DND-41 (cell line): ENCODE measurements around the gene EEF1AKMT2.
A peak's percentile ranks its signal among the peaks of the same experiment; 100 is the strongest.
"Not testable (repeated sequence)": the region's sequence is repeated elsewhere in the genome, so short reads cannot be mapped to it uniquely, and the experiment has no call there.

Experiments used
- ATAC-seq: fragments of 200-7000 bp; cut with Tn5 transposase; 3 replicates; pipeline ENCODE4 v1.9.1; 2021; ENCODE audit warnings: low read depth; ENCODE audit not compliant: insufficient read depth
- DNase-seq: peaks from one replicate; pipeline ENCODE4 v3.0.0-alpha.2; 2020
- H2AFZ ChIP-seq: 2 replicates; pipeline ENCODE4 v1.6.0; 2012; ENCODE audit warnings: low read depth, low read length
- H3K27ac ChIP-seq: 2 replicates; pipeline ENCODE4 v1.5.1; 2012; ENCODE audit warnings: low read length, inconsistent platforms
- H3K27me3 ChIP-seq: fragments of 200-600 bp; sonication (generic); 2 replicates; pipeline ENCODE4 v1.6.0; 2012; ENCODE audit warnings: low read length, mild to moderate bottlenecking, inconsistent platforms; ENCODE audit not compliant: insufficient read depth, poor library complexity
- H3K36me3 ChIP-seq: 2 replicates; pipeline ENCODE4 v1.5.1; 2012; ENCODE audit warnings: low read length, inconsistent platforms; ENCODE audit not compliant: insufficient read depth
- H3K4me1 ChIP-seq: 2 replicates; pipeline ENCODE4 v1.5.1; 2012; ENCODE audit warnings: mild to moderate bottlenecking, low read length; ENCODE audit not compliant: insufficient read depth
- H3K4me2 ChIP-seq: 2 replicates; pipeline ENCODE4 v1.6.0; 2012; ENCODE audit warnings: mild to moderate bottlenecking, moderate library complexity, low read length, inconsistent platforms; ENCODE audit not compliant: insufficient read depth
- H3K4me3 ChIP-seq, 2 experiments: fragments of 200-600 bp in 1 of 2; shearing (Covaris generic) in 1 of 2; 2 replicates each; pipeline ENCODE4 v1.5.1; 2012 to 2016; ENCODE audit warnings: inconsistent platforms in 2 of 2, low read length in 2 of 2, mild to moderate bottlenecking in 2 of 2, low read depth in 1 of 2, moderate library complexity in 1 of 2
- H3K79me2 ChIP-seq: 2 replicates; pipeline ENCODE4 v1.6.0; 2012; ENCODE audit warnings: low read length, inconsistent platforms; ENCODE audit not compliant: insufficient read depth
- H3K9ac ChIP-seq: 2 replicates; pipeline ENCODE4 v1.6.0; 2012; ENCODE audit warnings: low read depth, mild to moderate bottlenecking, inconsistent platforms, low read length, moderate library complexity
- H3K9me3 ChIP-seq: 2 replicates; pipeline ENCODE4 v1.5.1; 2012; ENCODE audit warnings: low read length, moderate library complexity, mild to moderate bottlenecking, inconsistent platforms; ENCODE audit not compliant: insufficient read depth, severe bottlenecking
- H4K20me1 ChIP-seq: 2 replicates; pipeline ENCODE4 v1.6.0; 2012; ENCODE audit warnings: low read length; ENCODE audit not compliant: insufficient read depth
- CTCF ChIP-seq: IDR thresholded peaks from 2 replicates; pipeline ENCODE4 v1.5.1; 2012; ENCODE audit warnings: borderline replicate concordance, low read length, moderate library complexity, mild to moderate bottlenecking; ENCODE audit not compliant: poor library complexity, severe bottlenecking; ENCODE audit errors: extremely low read depth
- EZH2 ChIP-seq: IDR thresholded peaks from 3 replicates; pipeline ENCODE4 v1.6.1; 2012; ENCODE audit warnings: borderline replicate concordance, low read depth, mild to moderate bottlenecking, moderate library complexity, low read length, inconsistent platforms; ENCODE audit not compliant: severe bottlenecking

EEF1AKMT2 gene

GRCh38 chr10:124798364-124798763 is 6.7 kb upstream of the EEF1AKMT2 start:
- Histone ChIP-seq H3K27ac (no peak overlapping the region), H2AFZ (no peak overlapping the region), H3K4me1 (peaks cover 19% of the 10 kb centered on the region), H3K79me2 (peaks cover 21% of the 10 kb centered on the region), H3K36me3 (no peaks in the 10 kb centered on the region; the same call in 1 of the 2 replicates), H3K4me2 (no peak overlapping the region), H3K9ac (no peak overlapping the region), H3K27me3 (no peaks in the 10 kb centered on the region), H3K4me3 (no peak overlapping the region), H3K9me3 (no peaks in the 10 kb centered on the region), H4K20me1 (no peaks in the 10 kb centered on the region)
- DNase-seq, result no peak
- TF ChIP-seq CTCF, result no peak
- TF ChIP-seq EZH2, result no peak
- no peak for ATAC-seq

GRCh38 chr10:124792998-124793352 is 1.3 kb upstream of the EEF1AKMT2 start:
- peak overlapping the region; percentile 96; the same call in 1 of the 2 replicates for H3K9ac ChIP-seq
- H3K4me1 ChIP-seq, result peaks cover 28% of the 10 kb centered on the region
- DNase-seq, result no peak
- H3K27me3 ChIP-seq, result no peaks in the 10 kb centered on the region
- ATAC-seq, result no peak
- H3K79me2 ChIP-seq, result peaks cover 42% of the 10 kb centered on the region
- peak overlapping the region; percentile 100; the same call in 1 of the 2 replicates for H2AFZ ChIP-seq
- H3K9me3 ChIP-seq, result no peaks in the 10 kb centered on the region
- TF ChIP-seq CTCF (no peak), EZH2 (no peak)
- peak overlapping the region; percentile 91 for H3K4me2 ChIP-seq
- H4K20me1 ChIP-seq, result peaks cover 8% of the 10 kb centered on the region; the same call in 1 of the 2 replicates
- peak overlapping the region in 1 of 2 experiments; percentile 71; a peak in 2 of 4 replicates for H3K4me3 ChIP-seq
- peaks cover 15% of the 10 kb centered on the region for H3K36me3 ChIP-seq
- H3K27ac ChIP-seq, result no peak overlapping the region

GRCh38 chr10:124782900-124783299 is 8.8 kb downstream of the EEF1AKMT2 start:
- not testable (repeated sequence) for H4K20me1 ChIP-seq, H3K79me2 ChIP-seq, H3K27ac ChIP-seq, ATAC-seq, H3K4me3 ChIP-seq, H3K27me3 ChIP-seq, H3K9me3 ChIP-seq, H3K4me2 ChIP-seq, DNase-seq, H2AFZ ChIP-seq, H3K4me1 ChIP-seq, H3K9ac ChIP-seq
- peaks cover 51% of the 10 kb centered on the region for H3K36me3 ChIP-seq

- no peak overlapping the region for H3K27ac ChIP-seq
- no peaks in the 10 kb centered on the region for H4K20me1 ChIP-seq
- H3K36me3 ChIP-seq, result peaks cover 46% of the 10 kb centered on the region
- H3K4me1 ChIP-seq, result no peaks in the 10 kb centered on the region
- TF ChIP-seq EZH2 (no peak), CTCF (no peak)
- DNase-seq (no peak), ATAC-seq (no peak)
- no peak overlapping the region for H3K4me2 ChIP-seq
- no peak overlapping the region for H3K4me3 ChIP-seq
- H3K27me3 ChIP-seq, result no peaks in the 10 kb centered on the region
- no peak overlapping the region for H3K9ac ChIP-seq
- no peak overlapping the region for H2AFZ ChIP-seq
- no peaks in the 10 kb centered on the region for H3K9me3 ChIP-seq
- no peaks in the 10 kb centered on the region for H3K79me2 ChIP-seq
These were observed 22.9 kb downstream of the EEF1AKMT2 start for GRCh38 chr10:124768791-124769190.
